Skeletal muscle tissue (tissue), 4 donors: Measurements from ENCODE around the gene ANKRD11. TPM values are rescaled to one million over a fixed set of nuclear protein-coding genes. Genes with fewer than 3 reads are reported as not detected.
A peak's percentile ranks its signal among the peaks of the same experiment; 100 is the strongest.

Source experiments
- H3K27ac ChIP-seq: one replicate; pipeline ENCODE4 v1.7.0; 2013; ENCODE audit warnings: mild to moderate bottlenecking, low read depth, low read length, inconsistent platforms
- H3K27me3 ChIP-seq, 3 donors: one replicate each; pipeline ENCODE4 v1.7.0; 2013; ENCODE audit warnings: low read length in 3 of 3; ENCODE audit not compliant: control insufficient read depth in 3 of 3, insufficient read depth in 3 of 3
- H3K36me3 ChIP-seq, 3 donors: one replicate each; pipeline ENCODE4 v1.7.0; 2013; ENCODE audit warnings: low read length in 3 of 3; ENCODE audit not compliant: control insufficient read depth in 3 of 3, insufficient read depth in 3 of 3
- H3K4me1 ChIP-seq, 3 donors: one replicate each; pipeline ENCODE4 v1.7.0; 2013; ENCODE audit warnings: low read length in 3 of 3, mild to moderate bottlenecking in 3 of 3; ENCODE audit not compliant: control insufficient read depth in 3 of 3, insufficient read depth in 3 of 3
- H3K4me3 ChIP-seq, 3 donors: one replicate each; pipeline ENCODE4 v1.7.0; 2013; ENCODE audit warnings: low read length in 3 of 3
- H3K9ac ChIP-seq, 3 donors: one replicate each; pipeline ENCODE4 v1.7.0; 2013; ENCODE audit warnings: low read length in 3 of 3, mild to moderate bottlenecking in 3 of 3, moderate library complexity in 2 of 3, low read depth in 1 of 3
- H3K9me3 ChIP-seq, 3 donors: one replicate each; pipeline ENCODE4 v1.7.0; 2013; ENCODE audit warnings: low read length in 3 of 3; ENCODE audit not compliant: control insufficient read depth in 3 of 3
- total RNA-seq: library from RNA; depleted of rRNA; stranded (reverse); fragments of >200 nt; gene quantifications from one replicate; pipeline ENCODE4 v1.2.3, GENCODE V29; 2014
- donor health status: Osteomylitis.

Gene ANKRD11
- total RNA-seq, 1 donor from 2014 or later, result 21.4 TPM

- Histone ChIP-seq H3K9me3 (no peaks in the 10 kb centered on the region), H3K36me3 (peaks cover 0 to 4% (median 0%) of the 10 kb centered on the region in 3 donors), H3K4me3 (no peak overlapping the region), H3K9ac (no peak overlapping the region), H3K27me3 (no peaks in the 10 kb centered on the region), H3K4me1 (peaks cover 26 to 78% (median 66%) of the 10 kb centered on the region in 3 donors), H3K27ac (no peak overlapping the region)
Observed at GRCh38 chr16:89375021-89375420, 115.3 kb downstream of the ANKRD11 start.

GRCh38 chr16:89374393-89374960 is 115.9 kb downstream of the ANKRD11 start:
- Histone ChIP-seq H3K27me3 (no peaks in the 10 kb centered on the region), H3K9ac (no peak overlapping the region), H3K4me1 (peaks cover 26 to 79% (median 66%) of the 10 kb centered on the region in 3 donors), H3K36me3 (peaks cover 0 to 4% (median 0%) of the 10 kb centered on the region in 3 donors), H3K27ac (no peak overlapping the region), H3K9me3 (no peaks in the 10 kb centered on the region), H3K4me3 (no peak overlapping the region)

- H3K9ac ChIP-seq, result no peak overlapping the region
- H3K27ac ChIP-seq, result no peak overlapping the region
- H3K4me3 ChIP-seq, result peak overlapping the region in 1 of 3 donors; percentile 18
- no peaks in the 10 kb centered on the region for H3K27me3 ChIP-seq
- H3K4me1 ChIP-seq, result peaks cover 28 to 80% (median 68%) of the 10 kb centered on the region in 3 donors
- peaks cover 0 to 4% (median 0%) of the 10 kb centered on the region in 3 donors for H3K36me3 ChIP-seq
- H3K9me3 ChIP-seq, result no peaks in the 10 kb centered on the region
Observed at GRCh38 chr16:89373355-89374110, 116.8 kb downstream of the ANKRD11 start.

- Histone ChIP-seq H3K4me1 (peaks cover 36 to 79% (median 66%) of the 10 kb centered on the region in 3 donors), H3K27ac (no peak overlapping the region), H3K27me3 (no peaks in the 10 kb centered on the region), H3K36me3 (peaks cover 0 to 4% (median 0%) of the 10 kb centered on the region in 3 donors), H3K9me3 (no peaks in the 10 kb centered on the region), H3K4me3 (no peak overlapping the region), H3K9ac (no peak overlapping the region)
Observed at GRCh38 chr16:89371968-89372634, 118.3 kb downstream of the ANKRD11 start.

GRCh38 chr16:89371386-89371785 is 119.0 kb downstream of the ANKRD11 start:
- Histone ChIP-seq H3K27ac (no peak overlapping the region), H3K27me3 (no peaks in the 10 kb centered on the region), H3K36me3 (peaks cover 0 to 4% (median 0%) of the 10 kb centered on the region in 3 donors), H3K9me3 (no peaks in the 10 kb centered on the region), H3K4me3 (no peak overlapping the region), H3K9ac (no peak overlapping the region), H3K4me1 (peaks cover 38 to 81% (median 69%) of the 10 kb centered on the region in 3 donors)

GRCh38 chr16:89370601-89371000 is 119.8 kb downstream of the ANKRD11 start:
- H3K27ac ChIP-seq, result no peak overlapping the region
- peaks cover 0 to 4% (median 0%) of the 10 kb centered on the region in 3 donors for H3K36me3 ChIP-seq
- no peaks in the 10 kb centered on the region for H3K27me3 ChIP-seq
- no peak overlapping the region for H3K9ac ChIP-seq
- H3K9me3 ChIP-seq, result no peaks in the 10 kb centered on the region
- no peak overlapping the region for H3K4me3 ChIP-seq
- peaks cover 38 to 83% (median 72%) of the 10 kb centered on the region in 3 donors for H3K4me1 ChIP-seq

- H3K4me3 ChIP-seq, result no peak overlapping the region
- no peaks in the 10 kb centered on the region for H3K9me3 ChIP-seq
- H3K27me3 ChIP-seq, result no peaks in the 10 kb centered on the region
- H3K4me1 ChIP-seq, result peaks cover 38 to 84% (median 71%) of the 10 kb centered on the region in 3 donors
- peaks cover 0 to 4% (median 0%) of the 10 kb centered on the region in 3 donors for H3K36me3 ChIP-seq
- peak overlapping the region in 1 of 3 donors; percentile 50 for H3K9ac ChIP-seq
- H3K27ac ChIP-seq, result no peak overlapping the region
Observed at GRCh38 chr16:89370081-89370511, 120.3 kb downstream of the ANKRD11 start.

GRCh38 chr16:89369266-89369895 is 121.0 kb downstream of the ANKRD11 start:
- Histone ChIP-seq H3K9me3 (no peaks in the 10 kb centered on the region), H3K36me3 (peaks cover 0 to 4% (median 0%) of the 10 kb centered on the region in 3 donors), H3K27ac (peak overlapping the region; percentile 1), H3K9ac (peak overlapping the region in 2 of 3 donors; percentile 15 to 50), H3K4me1 (peaks cover 43 to 84% (median 71%) of the 10 kb centered on the region in 3 donors), H3K4me3 (peak overlapping the region in 1 of 3 donors; percentile 14), H3K27me3 (no peaks in the 10 kb centered on the region)

GRCh38 chr16:89368604-89369249 is 121.6 kb downstream of the ANKRD11 start:
- no peaks in the 10 kb centered on the region for H3K27me3 ChIP-seq
- peak overlapping the region; percentile 1 for H3K27ac ChIP-seq
- H3K4me1 ChIP-seq, result peaks cover 50 to 86% (median 71%) of the 10 kb centered on the region in 3 donors
- H3K9ac ChIP-seq, result peak overlapping the region in 2 of 3 donors; percentile 15 to 45
- H3K9me3 ChIP-seq, result no peaks in the 10 kb centered on the region
- peak overlapping the region in 1 of 3 donors; percentile 13 for H3K4me3 ChIP-seq
- peaks cover 0 to 4% (median 0%) of the 10 kb centered on the region in 3 donors for H3K36me3 ChIP-seq
